ENCODE results near the gene RABL2A.
"Not testable (repeated sequence)": the region's sequence is repeated elsewhere in the genome, so short reads cannot be mapped to it uniquely, and the experiment has no call there.

Gene RABL2A
- total RNA-seq, result 1.6 to 6.1 (median 2.8) reads per million in 18 experiments

- DNase-seq, result peak; percentile 81 to 85
Measured at GRCh38 chr2:113626616-113627330, at the start of gene RABL2A. RABL2A (plus strand) TSS chr2:113627266; CDS start chr2:113628607, 1,341 bp downstream.

- DNase-seq, result not testable (repeated sequence)
Measured at GRCh38 chr2:113578508-113578907, 48.6 kb upstream of the RABL2A start.

- DNase-seq, result not testable (repeated sequence)
Measured at GRCh38 chr2:113582473-113582872, 44.6 kb upstream of the RABL2A start.

GRCh38 chr2:113583521-113584225 lies 43.4 kb upstream of the RABL2A start:
- peak; percentile 74 to 81 for DNase-seq

GRCh38 chr2:113584311-113585092 lies 42.6 kb upstream of the RABL2A start:
- DNase-seq, result not testable (repeated sequence)

- DNase-seq, result peak; percentile 43 to 56
Measured at GRCh38 chr2:113587201-113587600, 39.9 kb upstream of the RABL2A start.

GRCh38 chr2:113589591-113589990 lies 37.5 kb upstream of the RABL2A start:
- DNase-seq, result not testable (repeated sequence)

GRCh38 chr2:113591926-113592325 lies 35.1 kb upstream of the RABL2A start:
- DNase-seq, result not testable (repeated sequence)

- not testable (repeated sequence) for DNase-seq
Measured at GRCh38 chr2:113593280-113593679, 33.8 kb upstream of the RABL2A start.

- DNase-seq, result not testable (repeated sequence)
Measured at GRCh38 chr2:113595725-113596124, 31.3 kb upstream of the RABL2A start.

GRCh38 chr2:113597164-113597563 lies 29.9 kb upstream of the RABL2A start:
- not testable (repeated sequence) for DNase-seq

GRCh38 chr2:113597572-113597971 lies 29.5 kb upstream of the RABL2A start:
- peak in 1 of 2 donors; percentile 2 for DNase-seq

- DNase-seq, result not testable (repeated sequence)
Measured at GRCh38 chr2:113598180-113598579, 28.9 kb upstream of the RABL2A start.

GRCh38 chr2:113598738-113599137 lies 28.3 kb upstream of the RABL2A start:
- DNase-seq, result not testable (repeated sequence)

- DNase-seq, result not testable (repeated sequence)
Measured at GRCh38 chr2:113599208-113599607, 27.9 kb upstream of the RABL2A start.

GRCh38 chr2:113602040-113602769 lies 24.9 kb upstream of the RABL2A start:
- peak in 1 of 2 donors; percentile 70 for DNase-seq

GRCh38 chr2:113602869-113603466 lies 24.1 kb upstream of the RABL2A start:
- DNase-seq, result peak in 1 of 2 donors; percentile 0

- peak; percentile 91 to 96 for DNase-seq
Measured at GRCh38 chr2:113603467-113604084, 23.5 kb upstream of the RABL2A start.

- DNase-seq, result peak; percentile 94 to 96
Measured at GRCh38 chr2:113604085-113604477, 23.0 kb upstream of the RABL2A start.

GRCh38 chr2:113604661-113605060 lies 22.4 kb upstream of the RABL2A start:
- DNase-seq, result not testable (repeated sequence)

- peak in 1 of 2 donors; percentile 3 for DNase-seq
Measured at GRCh38 chr2:113606036-113606435, 21.0 kb upstream of the RABL2A start.

Data from inflammatory macrophage (primary cell).